ENCODE results near the gene CCNI. TPM values are rescaled to one million over a fixed set of nuclear protein-coding genes. Genes with fewer than 3 reads are reported as not detected.

The CCNI gene
- total and polyA plus RNA-seq, 2 donors from 2014 or later, result 172 to 314 TPM

- Histone ChIP-seq H3K27me3 (ENCODE audit: control insufficient read depth, insufficient read depth, low read length) (no peaks in the 10 kb centered on the region), H3K27ac (ENCODE audit: low read depth in 2 of 2, low read length in 2 of 2) (no peak overlapping the region), H3K36me3 (ENCODE audit: control insufficient read depth in 2 of 3, insufficient read depth in 3 of 3, low read length in 3 of 3) (peaks cover 10 to 37% (median 22%) of the 10 kb centered on the region in 3 donors), H3K9me3 (ENCODE audit: control insufficient read depth in 2 of 3, insufficient read depth in 1 of 3, low read length in 3 of 3) (no peaks in the 10 kb centered on the region), H3K9ac (ENCODE audit: low read length in 3 of 3) (no peak overlapping the region), H3K4me3 (ENCODE audit: low read length in 3 of 3) (no peak overlapping the region), H3K4me1 (ENCODE audit: control insufficient read depth in 2 of 3, insufficient read depth in 2 of 3, low read depth in 1 of 3, low read length in 3 of 3) (peaks cover 0 to 6% (median 0%) of the 10 kb centered on the region in 3 donors)
- DNase-seq, result peak in 2 of 5 donors; percentile 44 to 47
- intact Hi-C loops (cut with DNase I), result no loop called here
- peak; percentile 36 for TF ChIP-seq CTCF (IDR thresholded peaks at IDR 0.05; ENCODE audit: borderline replicate concordance, extremely low read depth, insufficient read depth)
- no peak for FAIRE-seq
Measured at GRCh38 chr4:77052352-77052751, 23.4 kb downstream of the CCNI start.

GRCh38 chr4:77050962-77051361 is 24.8 kb downstream of the CCNI start:
- peaks cover 12 to 31% (median 20%) of the 10 kb centered on the region in 3 donors for H3K36me3 ChIP-seq (ENCODE audit: control insufficient read depth in 2 of 3, insufficient read depth in 3 of 3, low read length in 3 of 3)

GRCh38 chr4:77047037-77047436 is 28.8 kb downstream of the CCNI start:
- FAIRE-seq, result no peak
- no peak overlapping the region for H3K4me3 ChIP-seq (ENCODE audit: low read length in 3 of 3)
- intact Hi-C loops (cut with DNase I), result no loop called here
- no peaks in the 10 kb centered on the region for H3K27me3 ChIP-seq (ENCODE audit: control insufficient read depth, insufficient read depth, low read length)
- peaks cover 9 to 20% (median 10%) of the 10 kb centered on the region in 3 donors for H3K36me3 ChIP-seq (ENCODE audit: control insufficient read depth in 2 of 3, insufficient read depth in 3 of 3, low read length in 3 of 3)
- no peak overlapping the region for H3K27ac ChIP-seq (ENCODE audit: low read depth in 2 of 2, low read length in 2 of 2)
- TF ChIP-seq CTCF (IDR thresholded peaks at IDR 0.05; ENCODE audit: borderline replicate concordance, extremely low read depth, insufficient read depth), result no peak
- DNase-seq, result peak in 2 of 5 donors; percentile 17 to 47
- H3K9ac ChIP-seq (ENCODE audit: low read length in 3 of 3), result no peak overlapping the region
- H3K4me1 ChIP-seq (ENCODE audit: control insufficient read depth in 2 of 3, insufficient read depth in 2 of 3, low read depth in 1 of 3, low read length in 3 of 3), result no peaks in the 10 kb centered on the region
- H3K9me3 ChIP-seq (ENCODE audit: control insufficient read depth in 2 of 3, insufficient read depth in 1 of 3, low read length in 3 of 3), result no peaks in the 10 kb centered on the region

More at GRCh38 chr4:77050962-77051361, 24.8 kb downstream of the CCNI start:
- H3K27me3 ChIP-seq (ENCODE audit: control insufficient read depth, insufficient read depth, low read length), result no peaks in the 10 kb centered on the region
- H3K27ac ChIP-seq (ENCODE audit: low read depth in 2 of 2, low read length in 2 of 2), result no peak overlapping the region
- no peaks in the 10 kb centered on the region for H3K9me3 ChIP-seq (ENCODE audit: control insufficient read depth in 2 of 3, insufficient read depth in 1 of 3, low read length in 3 of 3)
- H3K4me1 ChIP-seq (ENCODE audit: control insufficient read depth in 2 of 3, insufficient read depth in 2 of 3, low read depth in 1 of 3, low read length in 3 of 3), result peaks cover 0 to 3% (median 0%) of the 10 kb centered on the region in 3 donors
- DNase-seq, result no peak
- intact Hi-C loops (cut with DNase I), result no loop called here
- no peak for TF ChIP-seq CTCF (IDR thresholded peaks at IDR 0.05; ENCODE audit: borderline replicate concordance, extremely low read depth, insufficient read depth)
- no peak overlapping the region for H3K4me3 ChIP-seq (ENCODE audit: low read length in 3 of 3)
- no peak for FAIRE-seq
- no peak overlapping the region for H3K9ac ChIP-seq (ENCODE audit: low read length in 3 of 3)

GRCh38 chr4:77045490-77045889 is 30.3 kb downstream of the CCNI start:
- H3K27ac ChIP-seq (ENCODE audit: low read depth in 2 of 2, low read length in 2 of 2), result no peak overlapping the region
- H3K36me3 ChIP-seq (ENCODE audit: control insufficient read depth in 2 of 3, insufficient read depth in 3 of 3, low read length in 3 of 3), result peaks cover 7 to 10% (median 8%) of the 10 kb centered on the region in 3 donors
- intact Hi-C loops (cut with DNase I), result no loop called here
- no peak overlapping the region for H3K4me3 ChIP-seq (ENCODE audit: low read length in 3 of 3)
- no peak overlapping the region for H3K9ac ChIP-seq (ENCODE audit: low read length in 3 of 3)
- FAIRE-seq (no peak), DNase-seq (peak in 2 of 5 donors; percentile 38 to 62)
- no peaks in the 10 kb centered on the region for H3K9me3 ChIP-seq (ENCODE audit: control insufficient read depth in 2 of 3, insufficient read depth in 1 of 3, low read length in 3 of 3)
- no peaks in the 10 kb centered on the region for H3K27me3 ChIP-seq (ENCODE audit: control insufficient read depth, insufficient read depth, low read length)
- TF ChIP-seq CTCF (IDR thresholded peaks at IDR 0.05; ENCODE audit: borderline replicate concordance, extremely low read depth, insufficient read depth), result no peak
- no peaks in the 10 kb centered on the region for H3K4me1 ChIP-seq (ENCODE audit: control insufficient read depth in 2 of 3, insufficient read depth in 2 of 3, low read depth in 1 of 3, low read length in 3 of 3)
